ENCODE data around the gene CLTRN.

GRCh38 chrX:15672881-15673280 is 8.3 kb upstream of the CLTRN start:
- TF ChIP-seq CTCF (conservative IDR thresholded peaks at IDR 0.05; ENCODE audit: low read length) (no peak), EZH2phosphoT487 (IDR thresholded peaks at IDR 0.05; ENCODE audit: borderline replicate concordance) (no peak)
